ENCODE data around the gene VAV1.
"Not testable (repeated sequence)": the region's sequence is repeated elsewhere in the genome, so short reads cannot be mapped to it uniquely, and the experiment has no call there.

The VAV1 gene

GRCh38 chr19:6762253-6762797, 10.2 kb upstream of the VAV1 start:
- not testable (repeated sequence) for DNase-seq; H3K36me3 ChIP-seq (ENCODE audit: control insufficient read depth, insufficient read depth, low read length); H3K4ac ChIP-seq (ENCODE audit: low read depth, low read length); H4K5ac ChIP-seq (ENCODE audit: low read length); H3K4me2 ChIP-seq (ENCODE audit: low read length); H2BK15ac ChIP-seq (replicated peaks; ENCODE audit: low read depth); H3K27ac ChIP-seq (ENCODE audit: low read depth, low read length); H3K18ac ChIP-seq (ENCODE audit: low read length); H3K27me3 ChIP-seq (ENCODE audit: insufficient read depth, low read length, poor library complexity); H3K23ac ChIP-seq (ENCODE audit: low read length); H2BK120ac ChIP-seq (ENCODE audit: low read depth, low read length); H3K4me1 ChIP-seq (ENCODE audit: control insufficient read depth, low read depth, low read length); H2AK5ac ChIP-seq (ENCODE audit: low read length); H3K79me1 ChIP-seq (ENCODE audit: low read length); H4K8ac ChIP-seq (ENCODE audit: low read depth, low read length); H3K9ac ChIP-seq (ENCODE audit: low read length); H3K56ac ChIP-seq (ENCODE audit: low read length); H3K4me3 ChIP-seq (ENCODE audit: low read length); H2BK5ac ChIP-seq (ENCODE audit: low read length)
- no CpG with 5 or more reads among the region's 8 CpGs for WGBS (ENCODE audit: extremely low coverage, insufficient coverage, low lambda C conversion rate)
- H3K79me2 ChIP-seq (ENCODE audit: control insufficient read depth, insufficient read depth, low read length): peaks cover 14% of the 10 kb centered on the region

- WGBS (ENCODE audit: extremely low coverage, insufficient coverage, low lambda C conversion rate): no CpG with 5 or more reads among the region's 8 CpGs
- Histone ChIP-seq H3K4me1 (ENCODE audit: control insufficient read depth, low read depth, low read length) (no peaks in the 10 kb centered on the region), H3K56ac (ENCODE audit: low read length) (peak overlapping the region; percentile 93), H2AK5ac (ENCODE audit: low read length) (no peak overlapping the region), H4K8ac (ENCODE audit: low read depth, low read length) (no peak overlapping the region), H4K5ac (ENCODE audit: low read length) (no peak overlapping the region), H3K27ac (ENCODE audit: low read depth, low read length) (peak overlapping the region; percentile 71), H3K4ac (ENCODE audit: low read depth, low read length) (no peak overlapping the region), H2BK15ac (replicated peaks; ENCODE audit: low read depth) (no peak overlapping the region), H3K4me2 (ENCODE audit: low read length) (peak overlapping the region; percentile 86), H2BK5ac (ENCODE audit: low read length) (peak overlapping the region; percentile 12), H3K79me1 (ENCODE audit: low read length) (peaks cover 9% of the 10 kb centered on the region), H3K18ac (ENCODE audit: low read length) (no peak overlapping the region), H3K27me3 (ENCODE audit: insufficient read depth, low read length, poor library complexity) (no peaks in the 10 kb centered on the region), H3K23ac (ENCODE audit: low read length) (no peak overlapping the region), H3K9ac (ENCODE audit: low read length) (peak overlapping the region; percentile 79), H3K4me3 (ENCODE audit: low read length) (peak overlapping the region; percentile 91), H3K36me3 (ENCODE audit: control insufficient read depth, insufficient read depth, low read length) (no peaks in the 10 kb centered on the region), H3K79me2 (ENCODE audit: control insufficient read depth, insufficient read depth, low read length) (peaks cover 14% of the 10 kb centered on the region), H2BK120ac (ENCODE audit: low read depth, low read length) (no peak overlapping the region)
- peak; percentile 97 for DNase-seq
These were observed 6.7 kb upstream of the VAV1 start for GRCh38 chr19:6765738-6766356.

DNA sequence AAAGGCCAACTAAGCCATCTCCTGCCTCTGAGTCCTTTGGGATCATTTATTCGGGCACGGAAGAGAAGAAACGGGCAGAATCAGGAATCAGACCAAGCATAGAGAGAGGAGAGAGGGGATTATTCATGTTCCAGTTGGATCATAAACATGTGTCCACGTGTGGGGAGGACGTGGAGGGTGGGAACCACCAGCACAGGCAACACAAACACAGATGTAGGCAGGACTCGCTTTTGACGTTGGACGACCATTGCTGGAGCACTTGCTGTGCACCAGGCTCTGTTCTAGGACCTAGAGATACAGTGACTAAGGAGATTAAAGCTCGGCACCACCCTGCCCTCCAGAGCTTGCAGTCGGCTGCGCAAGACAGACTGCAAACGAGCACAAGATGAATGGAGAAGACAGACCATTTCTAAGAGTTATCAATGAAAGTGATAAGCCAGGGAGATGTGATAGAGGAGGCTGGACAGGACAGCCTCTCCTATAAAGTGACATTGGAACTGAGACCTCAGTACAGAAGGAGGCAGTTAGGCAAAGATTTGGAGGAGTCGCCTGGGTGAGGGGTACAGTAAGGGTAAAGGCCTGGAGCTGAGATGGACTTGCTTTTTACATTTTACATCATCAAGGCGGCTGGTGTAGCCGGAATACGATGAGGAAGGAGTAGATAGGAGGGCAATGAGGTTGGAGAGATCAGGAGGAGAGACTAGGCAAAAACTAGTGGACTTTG, 6.0 kb upstream of the VAV1 start:
- Histone ChIP-seq H2AK5ac (ENCODE audit: low read length) (peak overlapping the region; percentile 89), H3K27ac (ENCODE audit: low read depth, low read length) (no peak overlapping the region), H3K4ac (ENCODE audit: low read depth, low read length) (no peak overlapping the region), H3K9ac (ENCODE audit: low read length) (peak overlapping the region; percentile 79), H2BK15ac (replicated peaks; ENCODE audit: low read depth) (no peak overlapping the region), H3K79me2 (ENCODE audit: control insufficient read depth, insufficient read depth, low read length) (peaks cover 14% of the 10 kb centered on the region), H4K8ac (ENCODE audit: low read depth, low read length) (no peak overlapping the region), H3K4me2 (ENCODE audit: low read length) (peak overlapping the region; percentile 86), H3K79me1 (ENCODE audit: low read length) (peaks cover 9% of the 10 kb centered on the region), H3K23ac (ENCODE audit: low read length) (no peak overlapping the region), H2BK5ac (ENCODE audit: low read length) (peak overlapping the region; percentile 12), H3K4me1 (ENCODE audit: control insufficient read depth, low read depth, low read length) (no peaks in the 10 kb centered on the region), H3K36me3 (ENCODE audit: control insufficient read depth, insufficient read depth, low read length) (no peaks in the 10 kb centered on the region), H3K27me3 (ENCODE audit: insufficient read depth, low read length, poor library complexity) (no peaks in the 10 kb centered on the region), H3K56ac (ENCODE audit: low read length) (peak overlapping the region; percentile 93), H4K5ac (ENCODE audit: low read length) (no peak overlapping the region), H3K18ac (ENCODE audit: low read length) (peak overlapping the region; percentile 78), H3K4me3 (ENCODE audit: low read length) (peak overlapping the region; percentile 91), H2BK120ac (ENCODE audit: low read depth, low read length) (no peak overlapping the region)
- no CpG with 5 or more reads among the region's 16 CpGs for WGBS (ENCODE audit: extremely low coverage, insufficient coverage, low lambda C conversion rate)
- DNase-seq: peak; percentile 69

DNA sequence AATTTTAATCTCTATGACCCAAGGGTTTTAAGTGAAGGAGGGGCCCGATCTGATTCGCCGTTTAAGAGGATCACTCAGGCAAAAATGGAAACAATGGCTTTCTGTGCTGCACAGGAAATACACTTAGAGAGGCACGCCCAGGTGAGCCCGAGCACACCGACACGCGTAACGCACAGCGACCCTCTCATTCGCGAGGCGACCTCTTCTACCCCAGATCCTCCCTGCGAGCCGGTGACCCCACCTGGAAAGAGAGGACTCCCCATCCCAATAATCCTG, 5.5 kb upstream of the VAV1 start:
- Histone ChIP-seq H2BK15ac (replicated peaks; ENCODE audit: low read depth) (no peak overlapping the region), H2AK5ac (ENCODE audit: low read length) (no peak overlapping the region), H3K18ac (ENCODE audit: low read length) (peak overlapping the region; percentile 78), H3K56ac (ENCODE audit: low read length) (peak overlapping the region; percentile 93), H3K4ac (ENCODE audit: low read depth, low read length) (no peak overlapping the region), H4K8ac (ENCODE audit: low read depth, low read length) (no peak overlapping the region), H3K23ac (ENCODE audit: low read length) (no peak overlapping the region), H3K4me3 (ENCODE audit: low read length) (peak overlapping the region; percentile 91), H3K9ac (ENCODE audit: low read length) (peak overlapping the region; percentile 79), H3K79me1 (ENCODE audit: low read length) (peaks cover 9% of the 10 kb centered on the region), H2BK120ac (ENCODE audit: low read depth, low read length) (no peak overlapping the region), H3K4me1 (ENCODE audit: control insufficient read depth, low read depth, low read length) (no peaks in the 10 kb centered on the region), H2BK5ac (ENCODE audit: low read length) (peak overlapping the region; percentile 58), H3K4me2 (ENCODE audit: low read length) (peak overlapping the region; percentile 86), H3K79me2 (ENCODE audit: control insufficient read depth, insufficient read depth, low read length) (peaks cover 14% of the 10 kb centered on the region), H3K27me3 (ENCODE audit: insufficient read depth, low read length, poor library complexity) (no peaks in the 10 kb centered on the region), H3K27ac (ENCODE audit: low read depth, low read length) (no peak overlapping the region), H4K5ac (ENCODE audit: low read length) (no peak overlapping the region), H3K36me3 (ENCODE audit: control insufficient read depth, insufficient read depth, low read length) (no peaks in the 10 kb centered on the region)
- DNase-seq: peak; percentile 40
- no CpG with 5 or more reads among the region's 15 CpGs for WGBS (ENCODE audit: extremely low coverage, insufficient coverage, low lambda C conversion rate)

GRCh38 chr19:6767357-6768235, 4.9 kb upstream of the VAV1 start, which contains the start of gene SH2D3A:
TSS of gene SH2D3A (minus strand) at chr19:6767435. CDS start at chr19:6763748, 3,687 bp downstream.
- Histone ChIP-seq H2AK5ac (ENCODE audit: low read length) (peak within 1 kb of the TSS; percentile 89), H3K4me1 (ENCODE audit: control insufficient read depth, low read depth, low read length) (no peaks in the 10 kb centered on the region), H3K79me1 (ENCODE audit: low read length) (peaks cover 9% of the 10 kb centered on the region), H3K4me2 (ENCODE audit: low read length) (peak within 1 kb of the TSS; percentile 86), H4K8ac (ENCODE audit: low read depth, low read length) (no peak within 1 kb of the TSS), H4K5ac (ENCODE audit: low read length) (no peak within 1 kb of the TSS), H3K79me2 (ENCODE audit: control insufficient read depth, insufficient read depth, low read length) (peaks cover 14% of the 10 kb centered on the region), H3K36me3 (ENCODE audit: control insufficient read depth, insufficient read depth, low read length) (no peaks in the 10 kb centered on the region), H2BK15ac (replicated peaks; ENCODE audit: low read depth) (no peak within 1 kb of the TSS), H3K4ac (ENCODE audit: low read depth, low read length) (no peak within 1 kb of the TSS), H3K23ac (ENCODE audit: low read length) (no peak within 1 kb of the TSS), H3K27me3 (ENCODE audit: insufficient read depth, low read length, poor library complexity) (no peaks in the 10 kb centered on the region), H3K4me3 (ENCODE audit: low read length) (peak within 1 kb of the TSS; percentile 91), H3K56ac (ENCODE audit: low read length) (peak within 1 kb of the TSS; percentile 93), H3K9ac (ENCODE audit: low read length) (peak within 1 kb of the TSS; percentile 79), H3K18ac (ENCODE audit: low read length) (peak within 1 kb of the TSS; percentile 78), H2BK5ac (ENCODE audit: low read length) (peak within 1 kb of the TSS; percentile 58), H2BK120ac (ENCODE audit: low read depth, low read length) (no peak within 1 kb of the TSS), H3K27ac (ENCODE audit: low read depth, low read length) (no peak within 1 kb of the TSS)
- no CpG with 5 or more reads among the region's 47 CpGs for WGBS (ENCODE audit: extremely low coverage, insufficient coverage, low lambda C conversion rate)
- peak; percentile 98 for DNase-seq
